Fibroblast of peridontal ligament (primary cell): Measurements from ENCODE around the gene NR3C1.

ENCODE experiments used
- DNase-seq: peaks from one replicate; pipeline ENCODE4 v3.0.0-alpha.2; 2010; ENCODE audit errors: extremely low read depth

Gene NR3C1

GRCh38 chr5:143426437-143426991 lies 23.0 kb upstream of the NR3C1 start:
- no peak for DNase-seq

GRCh38 chr5:143425835-143426234 lies 22.3 kb upstream of the NR3C1 start:
- no peak for DNase-seq

- peak; percentile 19 for DNase-seq
These were observed 14.8 kb upstream of the NR3C1 start for GRCh38 chr5:143418140-143418866.

- DNase-seq, result peak; percentile 39
These were observed 14.1 kb upstream of the NR3C1 start for GRCh38 chr5:143417503-143418139.

GRCh38 chr5:143416411-143416810 lies 12.9 kb upstream of the NR3C1 start:
- no peak for DNase-seq

GRCh38 chr5:143413958-143414669 lies 10.6 kb upstream of the NR3C1 start:
- no peak for DNase-seq

GRCh38 chr5:143412661-143413342 lies 9.3 kb upstream of the NR3C1 start:
- DNase-seq, result no peak

- no peak for DNase-seq
These were observed 6.4 kb upstream of the NR3C1 start for GRCh38 chr5:143409926-143410325.

- DNase-seq, result no peak
These were observed 2.9 kb upstream of the NR3C1 start for GRCh38 chr5:143406408-143406807.

- no peak for DNase-seq
These were observed 2.3 kb upstream of the NR3C1 start for GRCh38 chr5:143405849-143406098.

- peak; percentile 77 for DNase-seq
These were observed 1.8 kb upstream of the NR3C1 start for GRCh38 chr5:143405063-143405848.

GRCh38 chr5:143404416-143405062 lies 1.1 kb upstream of the NR3C1 start:
- peak; percentile 96 for DNase-seq

GRCh38 chr5:143403334-143403592 lies 223 bp downstream of the NR3C1 start:
- peak; percentile 32 for DNase-seq

- peak; percentile 23 for DNase-seq
These were observed 743 bp downstream of the NR3C1 start for GRCh38 chr5:143402553-143403333.

GRCh38 chr5:143402017-143402552 lies 1.4 kb downstream of the NR3C1 start:
- peak; percentile 40 for DNase-seq

- DNase-seq, result peak; percentile 43
These were observed 2.1 kb downstream of the NR3C1 start for GRCh38 chr5:143401227-143402016.

GRCh38 chr5:143400541-143401226 lies 2.8 kb downstream of the NR3C1 start:
- peak; percentile 75 for DNase-seq

GRCh38 chr5:143399616-143400540 lies 3.6 kb downstream of the NR3C1 start:
- DNase-seq, result no peak
